ENCODE results near the gene KCNK6. TPM values are rescaled to one million over a fixed set of nuclear protein-coding genes. Genes with fewer than 3 reads are reported as not detected.

The KCNK6 gene
- total and polyA plus RNA-seq, 2 of the 8 experiments (the other 6 are each of a cell fraction or from before 2014, with no cell fraction given), result 10.6 to 13.3 TPM

DNA sequence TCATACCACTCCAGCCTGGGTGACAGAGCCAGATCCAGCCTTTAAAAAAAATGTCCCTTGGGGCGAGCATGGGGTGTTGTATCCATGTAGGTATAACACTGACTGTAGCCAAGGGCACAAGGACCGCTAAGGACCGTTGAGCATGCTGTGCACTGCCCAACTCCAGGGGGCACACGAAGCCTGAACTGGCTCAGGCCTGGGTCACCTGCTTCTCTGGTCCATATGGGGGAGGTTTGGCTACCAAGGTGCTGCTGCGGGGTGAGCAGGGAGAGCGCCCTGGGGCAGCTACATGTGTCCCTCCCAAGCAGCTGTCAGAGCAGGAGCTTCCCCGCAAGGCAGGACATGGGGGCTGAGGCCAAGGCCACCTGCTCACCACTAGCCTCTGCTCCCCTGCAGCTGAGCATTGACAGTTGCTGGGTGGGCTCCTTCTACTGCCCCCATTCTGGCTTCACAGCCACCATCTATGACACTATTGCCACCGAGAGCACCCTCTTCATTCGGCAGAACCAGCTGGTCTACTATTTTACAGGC, 32.3 kb downstream of the KCNK6 start (continued):
- TF ChIP-seq CBX5 (IDR thresholded peaks at IDR 0.05; ENCODE audit: low read depth, low read length) (no peak), YY1 (IDR thresholded peaks at IDR 0.05; ENCODE audit: low read depth, low read length) (no peak), RXRA (IDR thresholded peaks at IDR 0.05; ENCODE audit: insufficient read depth, low read depth, low read length) (no peak), POU5F1 (IDR thresholded peaks at IDR 0.05; ENCODE audit: low read depth, low read length) (no peak), GABPA (IDR thresholded peaks at IDR 0.05; ENCODE audit: borderline replicate concordance, insufficient read depth, low read length) (no peak)

Measured in H1 (cell line).